GM19025 (cell line): ENCODE measurements around the gene ACAP2.
"Not testable (repeated sequence)": the region's sequence is repeated elsewhere in the genome, so short reads cannot be mapped to it uniquely, and the experiment has no call there.

Source experiments
- ATAC-seq: cut with Tn5 transposase; IDR thresholded peaks from one replicate; pipeline ENCODE4 v1.9.1; 2021; ENCODE audit warnings: mild to moderate bottlenecking, low read depth, moderate library complexity; ENCODE audit not compliant: unreplicated experiment

Gene ACAP2

DNA sequence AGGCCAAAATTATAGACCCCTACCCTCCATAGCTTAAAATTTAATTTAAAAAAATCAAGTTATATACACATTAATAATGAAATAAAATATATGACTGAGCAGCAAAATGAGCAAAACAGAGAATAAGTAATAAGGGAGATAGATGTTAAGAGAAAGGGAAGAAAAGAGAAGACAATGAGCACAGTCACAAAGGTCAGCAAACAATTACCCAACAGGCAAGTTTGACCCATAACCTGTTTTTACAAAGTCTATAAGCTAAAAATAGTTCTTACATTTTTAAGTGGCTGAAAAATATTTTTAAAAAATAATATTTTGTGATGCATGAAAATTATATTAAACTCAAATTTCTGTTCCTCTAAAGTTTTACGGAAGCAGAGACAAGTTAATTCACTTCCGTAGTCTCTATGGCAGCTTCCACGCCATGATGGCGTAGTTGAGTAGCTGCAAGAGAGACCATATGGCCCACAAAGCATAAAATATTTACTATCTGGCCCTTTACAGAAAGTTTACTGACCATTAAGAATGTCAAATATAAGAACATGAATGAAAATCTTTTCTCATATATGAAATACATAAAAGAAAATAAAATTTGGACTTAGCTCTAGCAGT lies 47.5 kb downstream of the ACAP2 start:
- ATAC-seq, result no peak

DNA sequence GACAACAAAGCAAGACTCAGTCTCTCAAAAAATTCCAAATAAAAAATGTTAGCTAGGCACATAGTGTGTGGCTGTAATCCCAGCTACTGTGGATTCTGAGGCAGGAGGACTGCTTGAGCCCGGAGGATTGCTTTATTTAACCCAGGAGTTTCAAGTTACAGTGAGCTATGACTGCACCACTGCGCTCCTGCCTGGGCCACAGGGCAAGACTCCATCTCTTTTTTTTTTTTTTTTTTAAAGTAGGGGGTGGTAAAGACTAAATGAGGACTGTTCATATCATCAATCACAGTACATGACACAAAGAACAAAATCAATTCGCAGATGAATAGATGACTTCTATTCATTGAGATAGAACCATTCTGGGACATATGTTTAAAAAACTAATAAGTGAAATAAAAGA lies 48.1 kb downstream of the ACAP2 start:
- ATAC-seq, result no peak

DNA sequence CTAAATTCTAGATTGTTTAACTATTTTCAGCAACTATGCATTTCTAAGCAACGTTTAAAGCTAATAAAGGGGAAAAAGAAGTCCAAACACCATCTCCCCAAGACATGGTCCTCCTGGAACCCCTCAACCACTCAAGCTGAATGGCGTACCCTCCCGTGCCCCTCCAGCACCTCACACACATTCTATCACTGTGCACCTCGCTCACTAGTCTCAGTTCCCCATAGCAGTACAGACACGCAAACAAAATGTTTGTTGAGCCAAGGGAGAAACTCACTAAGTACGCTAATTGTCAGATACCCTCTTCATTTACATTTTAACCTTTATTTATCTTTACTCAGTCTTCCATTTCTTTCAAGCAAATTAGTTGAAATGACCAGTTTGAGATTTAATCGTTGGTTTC lies 48.8 kb downstream of the ACAP2 start:
- ATAC-seq, result peak; percentile 61

DNA sequence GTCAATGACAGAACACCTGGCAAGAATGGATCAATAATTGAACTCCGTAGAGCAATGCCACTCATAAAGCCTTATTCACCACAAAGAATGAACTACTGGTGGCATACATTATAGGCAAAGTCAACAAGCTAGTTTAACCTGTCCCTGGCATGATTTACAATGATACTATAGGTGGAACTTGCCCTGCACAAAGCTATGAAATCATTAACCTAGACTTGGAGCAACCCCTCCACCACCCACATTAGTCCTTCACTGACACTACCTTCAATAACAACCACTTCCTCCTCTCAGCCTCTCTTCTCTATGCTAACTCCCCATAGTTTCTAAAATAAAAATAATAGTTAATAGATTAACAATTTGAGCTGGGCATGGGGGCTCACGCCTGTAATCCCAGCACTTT lies 54.4 kb downstream of the ACAP2 start:
- no peak for ATAC-seq

DNA sequence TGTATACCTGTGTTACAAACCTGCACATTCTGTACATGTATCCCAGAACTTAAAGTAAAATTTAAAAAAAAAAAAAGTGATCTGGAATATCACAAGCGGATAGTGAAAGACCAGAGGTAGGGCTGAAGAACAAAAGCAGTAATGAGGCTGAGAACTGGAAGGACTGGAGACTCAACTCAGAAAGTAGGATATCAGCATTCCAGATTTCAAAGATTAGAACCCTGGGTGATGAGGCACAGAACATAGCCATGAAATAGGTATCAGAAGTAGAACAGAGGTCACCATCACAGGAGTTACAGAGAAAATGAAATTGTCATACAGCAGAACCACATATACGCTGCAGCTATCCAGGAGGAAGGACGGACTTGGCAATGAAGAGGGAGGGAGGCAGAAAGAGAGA lies 56.1 kb downstream of the ACAP2 start:
- ATAC-seq, result no peak

DNA sequence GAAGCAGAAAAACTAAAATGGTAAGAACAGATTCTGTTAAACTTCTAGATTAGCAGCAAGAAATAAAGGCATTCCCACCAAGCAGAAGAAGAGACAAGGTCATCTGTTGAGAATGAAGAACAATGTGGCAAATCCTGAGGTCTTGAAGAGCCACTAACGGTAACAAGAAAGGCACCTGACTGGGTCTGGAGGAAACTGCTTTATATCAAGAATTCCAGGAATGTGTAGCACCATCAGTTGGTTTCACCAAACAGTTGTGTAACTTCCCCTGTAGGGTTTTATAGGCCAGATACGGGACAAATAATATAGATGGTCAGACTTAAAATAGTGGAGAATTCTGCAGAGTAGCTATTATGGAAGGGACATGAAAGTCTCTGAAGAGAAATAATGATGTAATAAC lies 57.3 kb downstream of the ACAP2 start:
- ATAC-seq, result no peak

DNA sequence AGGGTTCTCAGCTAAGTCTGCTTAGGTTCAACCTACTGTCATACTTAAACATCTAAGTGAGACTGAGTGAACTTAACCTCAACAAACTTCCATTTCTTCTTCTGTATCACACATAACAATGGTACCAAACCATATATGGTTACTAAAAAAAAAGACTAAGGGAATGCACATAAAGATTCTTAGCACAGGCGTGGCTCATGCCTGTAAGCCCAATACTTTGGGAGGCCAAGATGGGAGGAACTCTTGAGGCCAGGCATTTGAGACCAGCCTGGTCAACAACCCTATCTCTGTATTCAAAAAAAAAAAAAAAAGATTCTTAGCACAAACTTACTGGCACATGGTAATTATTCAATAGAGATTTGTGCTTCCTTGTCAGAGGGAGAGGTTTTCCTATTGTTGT lies 57.9 kb downstream of the ACAP2 start:
- no peak for ATAC-seq

DNA sequence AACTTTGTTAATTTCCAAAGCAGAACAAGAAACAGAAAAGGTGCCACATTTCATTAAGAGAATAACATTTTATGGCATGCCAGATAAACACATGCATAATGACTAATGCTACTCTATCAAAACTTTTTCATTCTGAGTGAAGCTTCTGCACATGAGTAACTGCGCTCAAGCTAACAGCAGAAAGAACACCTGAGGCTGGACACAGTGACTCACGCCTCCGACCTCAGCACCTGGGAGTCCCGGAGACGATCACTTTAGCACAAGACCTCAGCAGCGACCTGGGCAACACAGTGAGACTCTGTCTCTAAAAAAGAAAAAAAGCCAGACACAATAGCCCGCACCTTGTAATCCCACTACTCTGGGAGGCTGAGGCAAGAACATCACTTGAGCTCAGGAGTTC lies 70.6 kb downstream of the ACAP2 start:
- no peak for ATAC-seq

DNA sequence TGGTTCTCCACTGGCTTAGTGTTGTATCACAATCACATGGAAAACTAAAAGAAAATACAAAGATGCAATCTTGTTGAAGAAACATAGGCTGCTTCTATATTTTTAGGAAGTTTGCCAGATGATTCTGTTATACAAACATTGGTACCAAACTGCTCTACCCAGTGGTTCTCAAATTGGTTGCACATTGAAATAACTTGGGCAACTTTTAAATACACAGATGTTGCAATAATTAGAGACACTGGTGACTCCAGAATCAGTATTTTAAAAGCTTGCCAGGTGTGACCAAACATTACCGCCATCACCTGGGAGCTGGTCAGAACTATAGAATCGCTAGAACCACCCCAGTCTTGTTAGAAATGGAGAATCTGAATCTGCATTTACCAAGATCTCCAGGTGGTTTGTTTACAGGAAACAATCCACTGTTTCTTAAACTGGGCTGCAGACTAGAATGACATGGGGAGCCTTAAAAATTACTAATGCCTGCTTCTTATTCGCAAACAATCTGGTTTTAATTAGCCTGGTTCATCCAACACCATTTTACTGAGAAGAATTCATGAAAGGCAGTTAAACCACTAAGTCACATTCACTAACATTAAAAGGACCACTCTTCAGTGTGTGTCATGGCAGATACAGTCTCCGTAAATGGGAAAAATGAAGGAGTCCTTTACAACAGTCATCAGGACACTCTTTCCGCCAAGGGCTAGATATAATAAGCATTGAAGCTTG lies 76.5 kb downstream of the ACAP2 start:
- ATAC-seq, result no peak

DNA sequence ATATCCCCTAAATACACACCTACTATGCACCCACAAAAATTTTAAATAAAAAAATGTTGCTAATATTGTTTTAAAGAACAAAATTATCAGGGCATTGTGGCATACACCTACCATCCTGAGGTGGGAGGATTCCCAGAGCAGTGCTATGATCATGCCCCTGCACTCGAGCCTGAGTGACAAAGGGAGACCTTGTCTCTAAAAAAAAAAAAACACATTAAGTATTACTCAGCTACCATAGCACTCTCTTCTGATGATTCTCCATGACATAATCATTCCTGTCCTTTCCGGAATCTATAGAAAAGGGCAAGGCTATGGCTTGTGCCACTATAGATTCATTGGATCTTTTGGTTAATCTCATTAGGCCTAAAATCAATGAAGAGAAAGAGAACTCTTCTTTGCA lies 77.4 kb downstream of the ACAP2 start:
- ATAC-seq, result no peak

DNA sequence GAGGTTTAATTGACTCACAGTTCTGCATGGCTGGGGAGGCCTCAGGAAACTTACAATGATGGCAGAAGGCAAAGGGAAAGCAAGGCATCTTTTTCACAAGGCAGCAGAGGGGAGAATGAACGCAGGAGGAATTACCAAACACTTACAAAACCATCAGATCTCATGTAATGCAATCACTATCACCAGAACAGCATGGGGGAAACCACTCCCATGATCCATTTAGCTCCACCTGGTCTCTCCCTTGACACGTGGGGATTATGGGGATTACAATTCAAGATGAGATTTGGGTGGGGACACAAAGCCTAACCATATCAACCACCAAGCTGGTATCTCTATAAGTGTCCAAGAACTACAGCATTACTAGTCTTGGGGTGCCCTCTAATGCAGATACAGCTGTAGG lies 85.0 kb downstream of the ACAP2 start:
- not testable (repeated sequence) for ATAC-seq

DNA sequence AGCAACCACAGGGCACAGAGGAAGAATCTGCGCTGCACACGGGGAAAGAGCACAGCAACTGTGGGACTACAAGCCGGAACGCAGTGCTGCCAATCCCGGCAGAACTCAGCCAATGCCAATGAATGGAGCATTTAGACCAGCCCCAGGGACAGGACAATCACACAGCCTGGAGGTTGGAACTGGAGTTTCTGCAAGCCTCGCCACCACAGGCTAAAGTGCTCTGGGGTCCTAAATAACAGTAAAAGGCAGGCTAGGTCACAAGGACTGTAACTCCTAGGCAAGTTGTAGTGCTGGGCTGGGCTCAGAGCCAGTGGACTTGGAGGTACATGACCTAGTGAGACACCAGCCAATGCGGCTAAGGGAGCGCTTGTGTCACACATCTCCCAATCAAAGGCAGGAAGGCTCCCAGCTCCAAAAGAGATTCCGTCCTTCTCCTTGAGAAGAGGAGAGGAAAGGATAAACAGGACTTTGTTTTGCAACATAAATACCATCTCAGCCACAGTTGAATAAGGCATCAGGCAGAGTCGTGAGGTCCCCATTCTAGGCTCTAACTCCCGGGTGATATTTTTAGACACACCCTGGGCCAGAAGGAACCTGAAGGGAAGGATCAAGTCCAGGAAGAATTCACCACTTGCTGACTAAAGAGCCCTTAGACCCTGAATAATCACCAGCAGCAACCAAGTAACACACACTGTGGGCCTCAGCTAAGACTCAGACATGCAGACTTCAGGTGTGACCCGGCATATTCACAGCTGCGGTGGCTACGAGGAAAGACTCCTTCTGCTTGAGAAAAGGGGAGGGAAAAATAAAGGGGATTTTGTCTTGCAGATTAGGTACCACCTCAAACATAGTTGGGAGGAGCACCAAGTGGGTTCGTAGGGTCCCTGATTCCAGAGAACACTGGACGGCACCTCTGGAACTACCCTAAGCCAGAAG lies 86.4 kb downstream of the ACAP2 start:
- no peak for ATAC-seq

DNA sequence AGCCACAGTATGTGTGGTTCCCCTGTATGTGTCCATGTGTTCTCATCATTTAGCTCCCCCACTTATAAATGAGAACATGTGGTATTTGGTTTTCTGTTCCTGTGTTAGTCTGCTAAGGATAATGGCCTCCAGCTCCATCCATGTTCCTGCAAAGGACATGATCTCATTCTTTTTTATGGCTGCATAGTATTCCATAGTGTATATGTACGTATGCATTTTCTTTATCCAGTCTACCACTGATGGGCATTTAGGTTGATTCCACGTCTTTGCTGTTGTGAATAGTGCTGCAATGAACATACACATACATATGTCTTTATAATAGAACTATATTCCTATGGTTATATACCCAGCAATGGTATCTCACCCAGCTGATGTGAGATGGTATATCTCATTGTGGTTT lies 88.8 kb downstream of the ACAP2 start:
- ATAC-seq, result not testable (repeated sequence)

DNA sequence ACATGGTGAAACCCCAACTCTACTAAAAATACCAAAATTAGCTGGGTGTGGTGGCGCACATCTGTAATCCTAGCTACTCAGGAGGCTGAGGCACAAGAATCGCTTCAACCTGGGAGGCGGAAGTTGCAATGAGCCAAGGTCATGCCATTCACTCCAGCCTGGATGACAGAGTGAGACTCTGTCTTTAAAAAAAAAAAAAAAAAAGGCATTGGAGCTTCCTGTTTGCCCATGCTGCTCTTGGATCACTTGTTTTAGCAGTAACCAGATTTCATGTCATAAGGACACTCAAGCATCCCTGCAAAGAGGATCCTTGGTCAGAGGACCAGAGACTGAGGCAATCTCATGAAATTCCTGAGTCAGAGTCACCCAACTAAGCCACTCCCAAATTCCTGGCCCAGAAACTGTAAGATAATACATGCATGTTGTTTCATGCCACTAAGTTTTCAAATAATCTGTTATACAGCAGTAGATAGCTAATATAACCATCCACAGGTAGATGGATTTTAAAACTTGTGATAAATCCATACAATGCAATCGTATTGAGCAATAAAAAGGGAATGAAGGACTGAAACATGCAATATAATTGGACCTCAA lies 89.8 kb downstream of the ACAP2 start:
- ATAC-seq, result no peak

DNA sequence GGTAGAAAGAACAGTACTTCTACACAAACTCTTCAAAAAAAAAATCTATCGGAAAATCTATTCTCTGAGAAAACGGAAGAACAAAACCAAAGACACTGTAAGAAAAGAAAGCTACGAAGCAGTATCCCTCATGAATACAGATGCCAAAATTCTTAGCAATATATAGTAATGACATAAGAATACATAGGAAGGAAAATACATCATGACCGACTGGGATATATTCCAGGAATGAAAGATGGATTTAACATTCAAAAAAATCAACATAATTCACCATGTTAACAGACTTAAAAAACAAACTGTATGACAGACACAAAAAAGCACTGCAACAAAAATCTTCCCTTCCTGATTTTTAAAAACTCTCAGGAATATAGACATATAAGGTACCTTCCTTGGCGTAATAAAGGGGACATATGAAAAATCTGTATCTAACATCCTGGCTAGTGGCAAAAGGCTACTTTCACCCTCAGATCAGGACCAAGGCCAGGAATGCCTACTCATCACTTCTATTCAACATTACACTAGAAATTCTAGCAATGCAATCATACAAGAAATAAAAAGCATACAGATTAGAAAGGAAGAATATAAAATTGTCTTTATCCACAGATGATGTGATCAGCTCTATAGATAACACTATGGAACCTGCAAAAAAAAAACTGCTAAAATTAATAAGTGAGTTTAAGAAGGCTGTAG lies 94.2 kb downstream of the ACAP2 start:
- no peak for ATAC-seq

DNA sequence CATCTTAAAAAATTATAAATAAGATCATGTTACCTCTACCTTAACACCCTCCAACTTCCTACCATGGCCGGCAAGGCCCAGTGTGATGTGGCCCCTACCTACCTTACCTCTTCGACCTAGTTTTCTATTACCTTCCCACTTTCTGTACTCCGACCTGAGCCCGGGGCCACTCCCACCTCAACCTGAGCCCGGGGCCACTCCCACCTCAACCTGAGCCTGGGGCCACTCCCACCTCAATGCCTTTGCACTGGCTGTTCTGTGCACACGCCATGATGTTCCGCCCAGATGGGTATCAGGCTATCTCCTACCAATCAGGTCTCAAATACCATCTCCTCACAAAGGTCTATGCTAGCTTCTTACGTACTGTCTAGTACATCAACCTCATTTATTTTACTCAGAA lies 105.1 kb downstream of the ACAP2 start:
- no peak for ATAC-seq

DNA sequence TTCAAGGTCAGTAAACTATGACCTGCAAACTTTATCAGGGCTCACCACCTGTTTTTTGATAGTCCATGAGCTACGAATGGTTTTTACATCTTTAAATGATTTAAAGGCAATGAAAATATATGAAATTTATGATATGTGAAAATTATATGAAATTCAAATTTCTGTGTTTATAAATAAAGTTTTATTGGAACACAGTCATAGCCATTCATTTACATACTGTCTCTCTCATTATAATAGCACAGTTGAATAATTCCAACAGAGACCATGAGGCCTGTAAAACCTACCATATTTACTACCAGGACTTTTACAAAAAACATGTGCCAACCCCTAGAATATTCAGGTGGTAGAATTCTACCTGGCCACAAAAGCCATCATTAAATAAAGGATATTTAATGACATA lies 107.9 kb downstream of the ACAP2 start:
- ATAC-seq, result no peak

DNA sequence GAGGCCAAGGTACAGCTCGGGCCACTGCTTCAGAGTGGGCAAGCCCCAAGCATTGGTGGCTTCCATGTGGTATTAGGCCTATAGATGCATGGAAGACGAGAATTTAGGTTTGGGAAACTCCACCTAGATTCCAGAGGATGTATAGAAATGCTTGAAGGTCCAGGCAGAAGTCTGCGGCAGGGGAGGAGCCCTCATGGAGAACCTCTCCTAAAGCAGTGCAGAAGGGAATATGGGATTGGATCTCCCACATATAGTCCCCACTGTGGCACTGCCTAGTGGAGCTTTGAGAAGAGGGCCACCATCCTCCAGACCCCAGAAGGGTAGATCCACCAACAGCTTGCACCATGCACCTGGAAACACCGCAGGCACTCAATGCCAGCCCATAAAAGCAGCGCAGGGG lies 123.8 kb downstream of the ACAP2 start:
- ATAC-seq, result no peak

DNA sequence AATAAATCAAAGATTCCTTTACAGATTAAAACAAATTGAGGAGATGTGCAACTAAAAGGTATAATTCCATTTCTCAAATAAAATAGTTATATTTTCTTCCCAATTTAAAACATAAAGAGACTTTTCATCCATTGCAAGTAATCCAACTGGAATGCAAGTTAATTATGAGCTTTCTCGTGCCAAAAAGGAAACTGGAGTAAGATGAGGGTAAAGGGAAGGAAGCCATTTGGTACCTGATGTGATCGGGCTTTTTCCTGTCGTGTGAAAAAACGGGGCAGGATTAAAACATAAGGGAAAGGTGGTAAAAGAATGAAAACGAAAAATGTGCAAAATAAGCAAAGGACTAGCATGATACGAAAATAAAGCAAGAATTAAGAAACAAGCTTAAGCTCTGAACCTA lies 130.1 kb downstream of the ACAP2 start:
- no peak for ATAC-seq

DNA sequence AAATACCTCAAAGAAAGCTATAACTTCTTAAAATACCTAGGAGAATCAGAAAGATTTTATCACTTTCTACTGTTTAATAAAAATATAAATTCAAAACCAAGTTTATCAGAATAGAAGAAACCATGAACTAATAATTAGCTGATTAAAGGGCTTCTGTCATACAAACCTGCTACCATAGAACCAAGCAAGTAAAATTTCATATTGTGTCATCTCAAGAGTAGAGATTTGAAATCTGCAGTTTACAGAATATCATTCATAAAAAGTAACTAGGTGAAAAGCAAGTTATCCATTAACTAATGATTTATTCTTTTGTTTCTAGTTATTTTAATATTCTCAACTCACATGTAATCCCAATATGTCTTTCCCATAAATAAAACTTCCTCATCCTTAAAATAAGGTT lies 135.1 kb downstream of the ACAP2 start:
- ATAC-seq, result no peak

DNA sequence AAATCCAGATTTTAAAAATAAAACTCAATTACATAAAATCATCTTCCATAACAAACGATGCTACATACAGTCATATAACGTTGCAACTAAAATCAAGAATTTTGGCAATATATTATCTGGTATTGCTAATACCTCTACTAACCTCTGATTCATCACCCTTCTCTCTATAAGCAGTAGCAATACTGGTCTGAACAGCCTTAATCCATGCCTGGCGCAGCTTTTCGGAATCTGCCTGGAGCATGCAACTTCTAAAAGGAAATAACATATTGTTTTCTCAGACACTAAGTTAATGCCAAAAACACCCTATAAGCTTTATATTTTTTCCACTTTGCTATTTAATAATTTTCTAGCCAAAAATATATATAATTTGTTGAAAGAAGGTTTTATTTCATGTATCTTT lies 136.5 kb downstream of the ACAP2 start:
- no peak for ATAC-seq
